Kidney epithelial cell (primary cell): ENCODE results near the gene SLC35B1. TPM values are rescaled to one million over a fixed set of nuclear protein-coding genes. Genes with fewer than 3 reads are reported as not detected.

Experiments used
- DNase-seq: peaks from one replicate; pipeline ENCODE4 v3.0.0-alpha.2; 2010; ENCODE audit warnings: low read depth
- H3K27me3 ChIP-seq: 2 replicates; pipeline ENCODE4 v1.6.0; 2011; ENCODE audit warnings: low read length; ENCODE audit not compliant: control insufficient read depth, insufficient read depth
- H3K36me3 ChIP-seq: 2 replicates; pipeline ENCODE4 v1.5.1; 2011; ENCODE audit warnings: low read length; ENCODE audit not compliant: control insufficient read depth, insufficient read depth
- H3K4me3 ChIP-seq: 2 replicates; pipeline ENCODE4 v1.5.1; 2011; ENCODE audit warnings: low read depth, mild to moderate bottlenecking, control low read depth, low read length
- total RNA-seq: library from RNA; depleted of rRNA; stranded (reverse); fragments of >200 nt; gene quantifications from 2 replicates; pipeline ENCODE4 v1.2.3, GENCODE V29; 2015
- TF ChIP-seq, protein P1 (sequence below): IDR thresholded peaks from 2 replicates; pipeline ENCODE4 v1.5.1; 2011; ENCODE audit warnings: mild to moderate bottlenecking, moderate library complexity, low read length, control low read depth, inconsistent platforms; ENCODE audit not compliant: insufficient read depth, poor library complexity, severe bottlenecking

Gene SLC35B1
- total RNA-seq, 1 donor from 2014 or later, result 116 TPM

DNA sequence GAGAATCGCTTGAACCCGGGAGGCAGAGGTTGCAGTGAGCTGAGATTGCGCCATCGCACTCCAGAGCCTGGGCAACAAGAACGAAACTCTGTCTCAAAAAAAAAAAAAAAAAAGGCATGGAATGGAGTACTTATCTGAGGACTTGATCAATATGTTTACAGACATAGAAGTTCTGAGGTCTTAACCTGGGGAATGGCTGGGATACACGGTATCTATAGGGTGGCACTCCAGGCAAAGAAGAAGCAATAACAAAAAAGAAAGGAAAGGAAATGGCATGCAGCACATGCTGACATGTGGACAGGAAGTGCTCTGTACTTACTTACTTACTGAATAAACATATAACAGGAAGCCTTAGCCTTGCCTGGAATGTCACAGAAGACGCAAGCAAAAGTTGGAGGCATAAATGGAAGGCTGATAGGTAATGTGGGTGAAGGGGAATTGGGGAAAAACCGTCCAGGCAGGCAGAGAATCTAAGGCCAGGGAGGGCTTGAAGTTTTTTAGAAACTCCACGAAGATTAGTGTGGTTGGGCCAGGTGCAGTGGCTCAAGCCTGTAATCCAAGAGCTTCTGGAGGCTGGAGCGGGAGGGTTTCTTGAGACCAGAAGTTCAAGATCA, 19.8 kb downstream of the SLC35B1 start:
- Histone ChIP-seq H3K4me3 (no peak overlapping the region), H3K27me3 (peaks cover 5% of the 10 kb centered on the region), H3K36me3 (no peaks in the 10 kb centered on the region)
- TF ChIP-seq, protein P1, sequence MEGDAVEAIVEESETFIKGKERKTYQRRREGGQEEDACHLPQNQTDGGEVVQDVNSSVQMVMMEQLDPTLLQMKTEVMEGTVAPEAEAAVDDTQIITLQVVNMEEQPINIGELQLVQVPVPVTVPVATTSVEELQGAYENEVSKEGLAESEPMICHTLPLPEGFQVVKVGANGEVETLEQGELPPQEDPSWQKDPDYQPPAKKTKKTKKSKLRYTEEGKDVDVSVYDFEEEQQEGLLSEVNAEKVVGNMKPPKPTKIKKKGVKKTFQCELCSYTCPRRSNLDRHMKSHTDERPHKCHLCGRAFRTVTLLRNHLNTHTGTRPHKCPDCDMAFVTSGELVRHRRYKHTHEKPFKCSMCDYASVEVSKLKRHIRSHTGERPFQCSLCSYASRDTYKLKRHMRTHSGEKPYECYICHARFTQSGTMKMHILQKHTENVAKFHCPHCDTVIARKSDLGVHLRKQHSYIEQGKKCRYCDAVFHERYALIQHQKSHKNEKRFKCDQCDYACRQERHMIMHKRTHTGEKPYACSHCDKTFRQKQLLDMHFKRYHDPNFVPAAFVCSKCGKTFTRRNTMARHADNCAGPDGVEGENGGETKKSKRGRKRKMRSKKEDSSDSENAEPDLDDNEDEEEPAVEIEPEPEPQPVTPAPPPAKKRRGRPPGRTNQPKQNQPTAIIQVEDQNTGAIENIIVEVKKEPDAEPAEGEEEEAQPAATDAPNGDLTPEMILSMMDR, result no peak
- no peak for DNase-seq

DNA sequence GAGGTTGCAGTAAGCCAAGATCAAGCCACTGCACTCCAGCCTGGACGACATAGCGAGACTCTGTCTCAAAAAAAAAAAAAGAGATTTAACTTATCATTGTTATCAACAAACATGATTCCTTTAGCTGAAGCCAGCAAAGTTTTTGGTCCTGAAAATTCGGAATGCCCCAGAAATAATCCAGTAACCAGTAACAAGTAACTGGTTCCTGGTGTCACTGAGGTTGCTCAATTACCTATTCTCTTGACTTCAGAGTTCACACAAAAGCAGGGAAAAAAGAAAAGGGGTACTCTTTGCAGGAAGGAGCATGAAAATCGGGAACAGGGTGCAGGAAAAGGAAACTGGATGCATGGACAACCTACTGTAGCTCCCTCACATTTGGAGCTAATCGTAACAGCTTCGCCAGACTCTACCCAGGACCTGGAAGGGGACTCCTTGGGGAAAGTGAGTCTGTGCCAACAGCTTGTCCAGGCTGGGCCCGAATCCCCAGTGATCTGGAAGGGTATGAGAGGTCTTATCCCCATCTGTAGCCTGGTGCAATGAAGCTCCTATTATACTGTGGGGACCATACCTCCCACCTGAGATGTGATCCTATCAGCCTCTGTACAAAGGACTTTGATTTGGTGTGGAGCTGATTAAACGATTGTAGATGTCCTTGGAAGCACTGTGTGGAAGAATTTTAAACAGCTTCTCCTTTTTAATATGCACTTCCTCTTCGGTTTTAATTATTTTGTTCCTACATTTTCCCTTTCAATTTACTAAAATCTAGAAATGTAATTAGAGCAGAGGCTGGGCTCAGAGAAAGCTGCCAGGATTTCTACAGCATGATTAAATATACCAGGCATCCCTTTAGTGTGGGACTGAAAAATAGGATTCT, 26.4 kb downstream of the SLC35B1 start:
- DNase-seq, result no peak
- Histone ChIP-seq H3K4me3 (no peak overlapping the region), H3K27me3 (peaks cover 2% of the 10 kb centered on the region), H3K36me3 (no peaks in the 10 kb centered on the region)
- TF ChIP-seq, protein P1, result no peak

DNA sequence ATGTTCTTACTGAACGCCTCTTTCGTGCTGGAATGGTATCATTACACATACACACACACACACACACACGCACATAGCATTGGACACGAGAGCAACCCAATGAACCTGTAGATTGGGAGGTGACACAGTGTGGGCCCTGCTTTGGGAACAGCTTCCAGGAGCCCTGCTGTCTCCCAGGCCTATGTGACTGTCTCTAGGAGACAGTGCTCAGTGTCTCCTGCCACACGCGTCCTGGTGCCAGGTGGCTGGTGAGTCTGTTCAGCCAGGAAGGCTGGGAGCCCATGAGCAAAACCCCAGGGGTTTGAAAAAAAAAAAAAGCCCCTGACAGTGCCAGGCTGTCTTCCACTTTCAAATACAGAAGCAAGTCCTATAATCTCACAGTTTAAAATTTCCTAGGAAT, 27.4 kb downstream of the SLC35B1 start:
- TF ChIP-seq, protein P1, result no peak
- DNase-seq, result no peak
- H3K4me3 ChIP-seq, result no peak overlapping the region
- H3K36me3 ChIP-seq, result no peaks in the 10 kb centered on the region
- peaks cover 2% of the 10 kb centered on the region for H3K27me3 ChIP-seq

DNA sequence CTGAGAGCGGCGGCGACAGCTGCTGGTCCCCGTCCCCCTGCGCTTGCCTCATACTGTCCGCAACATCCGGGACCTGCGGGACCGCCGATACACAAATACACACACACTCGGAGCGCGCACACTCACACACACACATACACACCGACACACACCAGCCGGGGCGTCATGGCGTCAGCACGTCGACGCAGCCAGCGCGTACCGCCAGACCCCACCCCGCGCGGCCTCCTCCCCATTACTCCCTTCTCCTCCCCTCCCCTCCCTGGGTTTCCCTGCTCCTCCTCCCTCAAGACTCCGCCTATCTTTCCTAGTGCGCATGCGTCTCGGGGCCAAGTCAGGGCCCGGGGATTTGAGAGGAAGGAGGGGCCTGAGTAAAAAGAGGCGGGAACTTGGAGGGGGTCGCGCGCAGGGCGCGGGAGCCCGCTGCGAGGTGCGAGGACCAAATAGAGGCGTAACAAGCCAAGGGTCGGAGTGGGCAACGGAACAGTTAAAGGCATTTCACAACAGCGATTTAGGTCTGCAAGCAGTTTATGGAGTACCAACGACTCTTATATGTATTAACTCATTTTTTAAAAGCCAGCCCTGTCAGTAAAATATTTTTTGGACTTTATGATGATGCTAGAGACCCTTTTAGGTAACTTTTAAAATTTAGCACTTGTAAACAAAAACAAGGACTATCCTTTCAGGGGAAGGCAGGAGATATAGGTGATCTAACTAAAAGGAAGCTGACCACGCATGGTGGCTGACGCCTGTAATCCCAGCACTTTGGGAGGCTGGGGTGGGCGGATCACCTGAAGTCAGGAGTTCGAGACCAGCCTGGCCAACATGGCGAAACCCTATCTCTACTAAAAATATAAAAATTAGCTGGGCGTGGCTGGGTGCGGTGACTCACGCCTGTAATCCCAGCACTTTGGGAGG, 29.6 kb downstream of the SLC35B1 start, which contains the start of gene SPOP:
Gene SPOP, minus strand, starts transcription at position 165 of the 915 bp plus-strand sequence. CDS start 55,287 bp downstream, outside the sequence.
- peak; percentile 89 for DNase-seq
- Histone ChIP-seq H3K36me3 (no peaks in the 10 kb centered on the region), H3K27me3 (no peaks in the 10 kb centered on the region), H3K4me3 (peak within 1 kb of the TSS; percentile 74)
- TF ChIP-seq, protein P1, result no peak

DNA sequence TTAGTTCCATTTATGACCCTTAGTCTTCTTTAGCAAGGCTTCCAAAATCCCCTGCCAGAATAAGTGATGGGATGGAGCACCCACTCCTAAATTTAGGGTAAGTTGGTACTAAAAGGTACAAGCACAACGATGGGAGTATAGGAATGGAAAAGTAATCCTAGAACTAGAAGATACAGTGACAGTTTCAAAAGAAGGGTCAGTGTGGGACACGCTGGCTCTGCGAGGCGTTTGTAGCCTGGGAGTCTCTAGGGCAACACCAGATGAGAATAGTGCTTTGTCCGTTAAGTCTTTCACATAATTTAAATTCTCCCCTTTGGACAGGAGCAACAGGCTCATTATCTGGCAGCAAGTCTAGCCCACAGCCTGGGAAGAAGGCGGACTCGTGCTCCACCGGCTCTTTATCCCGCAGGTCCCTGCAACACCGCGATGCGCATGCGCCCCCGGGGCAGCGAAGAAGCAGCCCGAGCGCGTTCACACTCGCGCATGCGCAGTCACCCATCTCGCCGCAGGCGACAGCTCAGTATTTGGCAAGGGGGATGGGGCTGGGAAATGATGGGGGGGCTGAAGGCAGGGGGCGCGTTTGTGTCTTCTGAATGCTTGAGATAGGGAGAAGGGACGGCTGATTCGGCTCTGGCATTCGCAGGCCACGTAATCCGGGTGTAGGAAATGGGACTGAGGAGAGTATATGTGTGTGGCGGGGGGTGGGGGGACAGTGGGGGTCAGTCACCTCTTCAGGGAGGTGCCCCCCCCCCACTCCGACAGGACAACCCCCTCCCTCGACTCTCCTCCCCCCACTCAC, 30.4 kb downstream of the SLC35B1 start:
- H3K4me3 ChIP-seq, result peak overlapping the region; percentile 74
- TF ChIP-seq, protein P1, result no peak
- H3K27me3 ChIP-seq, result no peaks in the 10 kb centered on the region
- no peaks in the 10 kb centered on the region for H3K36me3 ChIP-seq
- DNase-seq, result peak; percentile 70
